Breast epithelium (tissue), 3 donors: ENCODE data around the gene NOL3.

Source experiments
- CTCF ChIP-seq, 3 donors: fragments of 450-650 bp; IDR thresholded peaks; one replicate each; pipeline ENCODE4 v1.5.1; 2016 to 2017; ENCODE audit warnings: antibody characterized with exemption in 3 of 3, mild to moderate bottlenecking in 3 of 3, moderate library complexity in 3 of 3
- POLR2A ChIP-seq: fragments of 450-650 bp; IDR thresholded peaks from one replicate; pipeline ENCODE4 v1.6.1; 2016; ENCODE audit warnings: antibody characterized with exemption, mild to moderate bottlenecking, moderate library complexity

- TF ChIP-seq POLR2A (no peak), CTCF (IDR thresholded peaks at IDR 0.05) (no peak)
These were observed 1.3 kb upstream of the NOL3 start for GRCh38 chr16:67169011-67169451.
